Keratinocyte (primary cell): ENCODE measurements around the gene SMYD2.

ENCODE experiments used
- CTCF ChIP-seq, 3 experiments: IDR thresholded peaks in 1 of 3; conservative IDR thresholded peaks in 1 of 3; optimal IDR thresholded peaks in 1 of 3; 2 replicates in 2 of 3; 3 replicates in 1 of 3; pipeline versions ENCODE3 to v1.5.1; 2011; ENCODE audit warnings: low read length in 3 of 3, mild to moderate bottlenecking in 3 of 3, moderate library complexity in 2 of 3, control low read depth in 1 of 3, inconsistent platforms in 1 of 3; ENCODE audit not compliant: insufficient read depth in 2 of 3; ENCODE audit errors: extremely low read depth in 1 of 3
- EZH2 ChIP-seq: IDR thresholded peaks from one replicate; pipeline ENCODE4 v1.6.1; 2012; ENCODE audit warnings: inconsistent platforms, mild to moderate bottlenecking, low read length, moderate library complexity

GRCh38 chr1:214270097-214270650, 10.8 kb upstream of the SMYD2 start:
- TF ChIP-seq EZH2 (no peak), CTCF (optimal IDR thresholded peaks at IDR 0.05 in 1 of 3, IDR thresholded peaks at IDR 0.05 in 1 of 3, conservative IDR thresholded peaks at IDR 0.05 in 1 of 3; ENCODE audit: extremely low read depth in 1 of 3, insufficient read depth in 2 of 3, low read length in 3 of 3) (no peak)
